GM19452 (cell line): ENCODE measurements around the gene ENPP6.

Source experiments
- ATAC-seq: cut with Tn5 transposase; IDR thresholded peaks from one replicate; pipeline ENCODE4 v1.9.1; 2021; ENCODE audit not compliant: unreplicated experiment

The ENPP6 gene

GRCh38 chr4:184217634-184218033 is at the start of gene ENPP6:
ENPP6 (minus strand) TSS chr4:184217873; CDS start chr4:184217819, 54 bp downstream.
- ATAC-seq: no peak

- ATAC-seq: no peak
Observed at GRCh38 chr4:184267206-184267608, 49.5 kb upstream of the ENPP6 start.

- no peak for ATAC-seq
Observed at GRCh38 chr4:184265546-184266351, 48.1 kb upstream of the ENPP6 start.

- ATAC-seq: peak; percentile 35
Observed at GRCh38 chr4:184263910-184264732, 46.4 kb upstream of the ENPP6 start.

- ATAC-seq: no peak
Observed at GRCh38 chr4:184263461-184263860, 45.8 kb upstream of the ENPP6 start.

GRCh38 chr4:184262901-184263300 is 45.2 kb upstream of the ENPP6 start:
- ATAC-seq: no peak

- no peak for ATAC-seq
Observed at GRCh38 chr4:184261246-184261645, 43.6 kb upstream of the ENPP6 start.

- no peak for ATAC-seq
Observed at GRCh38 chr4:184259866-184260265, 42.2 kb upstream of the ENPP6 start.

GRCh38 chr4:184259081-184259480 is 41.4 kb upstream of the ENPP6 start:
- ATAC-seq: no peak

- ATAC-seq: no peak
Observed at GRCh38 chr4:184255871-184256642, 38.4 kb upstream of the ENPP6 start.

- no peak for ATAC-seq
Observed at GRCh38 chr4:184255361-184255760, 37.7 kb upstream of the ENPP6 start.

GRCh38 chr4:184253072-184253420 is 35.4 kb upstream of the ENPP6 start:
- no peak for ATAC-seq

GRCh38 chr4:184252136-184253071 is 34.7 kb upstream of the ENPP6 start:
- no peak for ATAC-seq

- no peak for ATAC-seq
Observed at GRCh38 chr4:184251670-184251980, 34.0 kb upstream of the ENPP6 start.

- peak; percentile 63 for ATAC-seq
Observed at GRCh38 chr4:184250795-184251669, 33.4 kb upstream of the ENPP6 start.

- no peak for ATAC-seq
Observed at GRCh38 chr4:184248216-184248615, 30.5 kb upstream of the ENPP6 start.

GRCh38 chr4:184247421-184247820 is 29.7 kb upstream of the ENPP6 start:
- no peak for ATAC-seq

- no peak for ATAC-seq
Observed at GRCh38 chr4:184246426-184246825, 28.8 kb upstream of the ENPP6 start.

GRCh38 chr4:184238072-184238745 is 20.5 kb upstream of the ENPP6 start:
- ATAC-seq: no peak
